Measurements from ENCODE around the gene PRPF38A.

Gene PRPF38A

DNA sequence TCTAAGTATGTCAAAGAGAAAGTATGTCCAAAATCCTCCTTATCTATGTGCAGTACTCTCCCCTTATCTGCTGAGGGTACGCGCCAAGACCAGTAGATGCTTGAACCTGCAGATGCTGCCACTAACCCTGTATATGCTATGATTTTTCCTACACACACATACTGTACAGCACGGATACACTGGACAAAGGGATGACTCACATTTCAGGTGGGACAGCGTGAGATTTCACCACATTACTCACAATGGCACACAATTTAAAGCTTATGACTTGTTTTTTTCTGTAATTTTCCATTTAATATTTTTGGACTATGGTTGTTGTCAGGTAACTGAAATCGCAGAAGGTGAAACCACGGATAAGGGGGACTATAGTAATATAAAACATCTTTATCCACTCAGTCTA lies 4.3 kb upstream of the PRPF38A start:
- DNase-seq: no peak

DNA sequence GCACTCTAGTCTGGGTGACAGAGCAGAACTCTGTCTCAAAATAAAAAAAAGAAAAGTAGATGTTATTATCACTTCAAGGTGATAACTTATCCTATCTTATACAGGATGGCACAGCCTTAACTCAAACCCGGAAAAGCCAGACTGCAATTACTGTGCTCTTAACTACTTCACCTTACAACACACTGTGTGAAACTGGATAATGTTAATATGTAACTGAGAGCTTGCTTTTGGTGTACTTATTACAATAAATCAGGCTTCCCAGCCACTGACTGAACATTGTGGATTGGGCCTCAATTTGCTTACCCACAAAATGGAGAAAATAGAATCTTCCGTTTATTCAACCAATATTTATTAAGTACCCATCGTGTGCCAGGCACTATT lies 1.6 kb upstream of the PRPF38A start:
- DNase-seq: no peak

DNA sequence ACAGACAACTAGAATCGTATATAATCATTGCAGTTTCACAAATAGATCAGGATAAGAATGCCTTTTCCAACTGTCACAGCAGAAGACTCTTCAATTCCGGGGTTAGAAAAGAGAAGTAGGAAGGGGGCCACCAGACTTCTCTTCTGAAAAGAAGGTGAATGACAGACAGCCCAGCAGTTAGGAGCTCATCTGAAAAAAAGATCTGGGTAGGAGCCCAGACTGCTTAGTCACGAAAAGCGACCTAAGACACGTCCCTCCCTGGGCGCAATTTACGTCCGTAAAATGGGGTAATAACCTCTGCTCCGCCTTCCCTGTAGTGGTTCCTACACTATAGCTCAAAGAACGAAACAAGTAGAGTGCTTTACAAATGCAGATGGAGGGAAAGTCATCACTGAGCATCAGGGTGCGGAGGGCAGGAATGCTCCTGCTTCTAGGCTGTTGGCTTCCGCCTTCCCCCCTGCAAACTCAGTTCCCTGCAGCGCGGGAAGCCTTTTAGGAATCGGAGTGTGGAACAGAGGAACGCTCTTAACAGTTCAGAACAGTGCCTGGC lies 761 bp upstream of the PRPF38A start:
- peak; percentile 20 for DNase-seq

DNA sequence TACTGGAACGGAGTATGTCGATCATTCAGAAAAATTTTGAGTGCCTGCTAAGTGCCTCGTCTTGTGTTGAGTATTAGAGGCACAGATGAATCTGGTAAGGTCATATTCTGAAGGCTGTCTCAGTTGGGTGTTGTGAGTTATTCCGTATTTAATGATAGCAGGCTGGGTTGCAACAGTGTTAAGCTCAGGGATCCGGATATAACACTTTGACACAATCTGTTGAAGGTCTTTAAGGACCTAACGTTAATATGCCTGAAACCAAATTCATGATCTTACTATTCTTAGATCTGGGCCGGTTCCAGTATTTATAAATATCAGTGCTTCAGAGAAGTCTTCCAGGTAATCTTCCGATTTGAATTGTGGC lies 555 bp downstream of the PRPF38A start:
- no peak for DNase-seq

DNA sequence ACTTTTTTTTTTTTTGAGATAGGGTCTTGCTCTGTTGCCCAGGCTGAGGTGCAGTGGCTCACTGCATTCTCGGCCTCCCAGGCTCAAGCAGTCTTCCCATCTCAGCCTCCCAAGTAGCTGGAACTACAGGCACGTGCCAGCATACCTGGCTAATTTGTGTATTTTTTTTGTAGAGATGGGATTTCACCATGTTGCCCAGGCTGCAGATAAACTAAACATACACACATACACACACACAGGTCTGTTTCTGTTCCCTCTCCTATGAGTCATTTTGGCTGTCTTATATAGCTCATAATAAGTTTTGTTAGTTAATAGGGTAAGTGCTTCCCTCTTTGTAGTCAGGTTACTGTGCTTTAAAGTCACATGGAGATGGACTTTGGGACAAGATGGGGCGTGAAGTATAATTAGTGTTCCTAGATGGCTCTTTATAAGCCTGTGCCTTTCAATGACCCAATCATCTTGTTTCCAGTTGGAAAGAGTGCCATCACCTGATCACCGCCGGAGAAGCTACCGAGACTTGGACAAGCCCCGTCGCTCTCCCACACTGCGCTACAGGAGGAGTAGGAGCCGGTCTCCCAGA lies 9.1 kb downstream of the PRPF38A start:
- DNase-seq: no peak

DNA sequence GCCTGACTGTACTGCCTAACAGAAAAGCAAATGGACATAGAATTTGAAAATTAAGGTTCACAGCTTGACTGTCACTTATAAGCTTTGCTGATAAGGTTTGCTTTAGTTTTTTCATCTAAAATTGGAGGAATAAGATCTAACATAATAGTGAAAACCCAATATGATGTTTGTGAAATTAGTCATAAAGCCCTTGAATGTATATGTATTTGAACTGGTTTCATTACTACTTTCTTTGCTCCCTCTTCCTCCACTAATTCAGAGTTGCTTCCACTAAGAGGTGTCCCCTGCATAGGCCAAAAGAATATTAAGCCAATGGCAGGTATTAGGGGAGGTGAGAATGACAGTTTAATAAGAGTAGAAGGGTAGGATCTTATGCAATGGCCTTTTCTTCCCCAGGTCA lies 10.5 kb downstream of the PRPF38A start:
- DNase-seq: no peak

DNA sequence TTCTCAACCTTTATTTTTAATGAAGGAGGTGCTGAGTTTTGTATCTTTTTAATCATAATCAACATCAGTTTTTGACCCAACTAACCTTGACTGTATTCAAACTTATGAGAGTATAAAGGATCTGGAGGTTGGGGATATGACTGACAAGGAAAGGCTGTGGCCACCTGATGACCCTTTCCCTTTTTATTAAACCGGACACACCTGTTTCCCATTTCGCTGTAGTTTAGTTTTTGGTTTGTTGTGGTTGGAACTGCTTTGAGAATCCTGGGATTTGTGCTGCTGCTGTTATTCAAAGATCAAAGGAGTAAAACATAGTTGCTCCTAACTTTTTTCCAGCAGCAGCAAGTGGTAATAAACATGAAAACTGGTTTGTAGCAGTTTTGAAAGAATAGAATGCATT lies 12.4 kb downstream of the PRPF38A start:
- no peak for DNase-seq

DNA sequence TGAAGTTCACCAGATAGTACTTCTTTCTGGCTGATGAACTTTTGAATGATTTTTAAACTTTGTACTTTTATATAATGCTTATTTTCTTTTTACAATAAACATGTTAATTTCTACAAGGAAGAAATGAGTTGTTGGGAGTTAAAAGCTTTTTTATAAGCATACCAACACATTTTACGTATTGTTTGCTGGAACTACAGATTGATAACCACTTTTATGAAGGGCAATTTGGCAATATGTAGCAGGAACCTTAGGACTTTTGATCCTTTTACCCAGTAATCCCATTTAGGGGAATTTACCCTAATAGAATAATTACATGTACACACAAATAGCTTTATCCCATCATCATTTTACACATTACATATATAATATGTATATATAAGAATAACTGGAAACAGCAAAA lies 16.3 kb downstream of the PRPF38A start:
- DNase-seq: no peak

DNA sequence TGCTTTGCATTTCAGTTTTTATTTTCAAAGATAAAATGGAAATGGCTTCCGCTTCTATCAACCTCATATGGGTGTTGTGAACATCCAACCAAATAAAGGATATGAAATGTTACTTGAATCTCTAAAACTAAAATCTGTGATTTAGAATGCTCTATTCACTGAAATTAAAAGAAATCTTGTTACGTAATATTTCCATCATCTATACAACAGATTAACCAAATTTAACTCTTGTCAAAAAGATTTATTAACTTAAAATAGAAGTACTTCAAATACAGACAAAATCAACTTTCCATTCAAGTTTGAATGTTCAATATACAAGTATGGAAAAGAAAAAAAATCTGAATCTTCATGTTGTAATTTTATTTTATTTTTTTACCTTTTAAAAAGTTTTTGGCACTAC lies 18.7 kb downstream of the PRPF38A start:
- no peak for DNase-seq

DNA sequence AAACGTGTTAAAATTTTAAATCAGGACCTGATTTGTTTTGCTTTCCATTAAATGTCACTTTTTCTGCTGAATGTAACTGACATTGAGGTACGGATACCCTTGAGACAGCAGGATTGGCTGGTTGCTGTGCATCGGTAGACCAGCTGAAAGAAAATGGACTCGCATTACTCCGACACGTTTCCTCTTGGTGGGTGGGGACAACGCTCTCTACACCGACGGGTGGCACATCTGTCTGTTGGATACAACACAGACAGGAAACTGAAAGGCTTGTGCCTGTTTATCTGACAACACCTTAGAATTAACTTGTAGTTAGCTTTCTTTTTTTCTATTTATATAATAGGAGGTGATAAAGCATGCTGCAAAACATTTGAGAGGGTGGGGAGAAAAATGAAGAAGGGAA lies 19.4 kb downstream of the PRPF38A start:
- DNase-seq: peak; percentile 37

DNA sequence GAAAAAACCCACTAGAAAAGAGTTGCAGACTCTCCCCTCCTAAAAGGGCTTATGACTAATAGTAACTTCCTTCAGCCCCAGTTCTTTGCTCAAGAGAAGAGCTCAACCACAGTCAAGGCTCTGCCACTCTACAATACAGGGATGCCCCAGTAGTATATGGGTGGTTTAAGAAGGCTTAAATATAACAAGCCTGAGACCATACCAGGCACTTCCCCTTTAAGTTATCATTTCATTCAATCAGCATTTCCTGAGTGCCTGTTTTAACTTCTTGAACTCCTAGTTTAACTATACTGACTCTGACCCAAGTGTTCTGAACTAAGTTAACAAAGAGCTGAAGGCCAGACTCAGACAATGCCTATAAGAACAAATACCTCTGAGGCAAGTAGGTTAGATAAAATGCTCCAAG lies 19.8 kb downstream of the PRPF38A start:
- DNase-seq: no peak

DNA sequence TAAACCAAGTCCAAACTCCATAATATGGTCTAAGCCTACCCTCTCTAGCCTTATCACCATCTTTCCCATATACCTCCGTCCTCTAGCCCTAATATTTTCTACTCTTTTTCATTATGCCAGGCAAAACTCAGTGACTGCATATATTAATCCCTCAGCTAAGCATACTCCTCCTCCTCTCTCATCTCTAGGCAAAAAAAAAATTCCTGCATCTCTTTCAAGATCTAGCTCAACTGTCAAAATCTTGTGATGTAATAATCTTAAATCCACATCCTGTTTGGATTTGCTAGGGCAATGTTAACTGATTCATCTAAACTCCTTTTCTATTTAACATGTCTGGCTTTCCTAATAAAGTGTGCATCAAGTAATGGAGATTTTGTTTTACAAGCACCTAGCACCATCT lies 20.4 kb downstream of the PRPF38A start:
- DNase-seq: no peak

DNA sequence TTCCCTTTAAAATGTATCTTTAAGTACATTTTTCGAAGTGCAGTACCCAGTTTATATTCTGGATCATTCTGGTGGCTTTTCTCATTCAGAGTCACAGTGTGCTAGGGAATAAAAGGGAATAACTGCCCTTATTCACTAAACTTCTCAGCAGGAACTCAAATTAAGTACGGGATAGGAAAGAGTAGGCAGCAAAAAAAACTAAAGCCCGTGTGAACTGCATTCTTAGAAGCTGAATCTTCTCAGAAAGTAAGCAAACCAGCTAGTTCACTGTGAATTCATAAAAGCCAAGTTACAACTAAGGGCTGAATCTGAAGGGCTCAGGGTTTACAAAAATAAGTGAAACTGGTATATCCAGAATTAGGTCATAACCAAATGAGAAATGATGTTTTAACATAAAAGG lies 22.0 kb downstream of the PRPF38A start:
- no peak for DNase-seq

DNA sequence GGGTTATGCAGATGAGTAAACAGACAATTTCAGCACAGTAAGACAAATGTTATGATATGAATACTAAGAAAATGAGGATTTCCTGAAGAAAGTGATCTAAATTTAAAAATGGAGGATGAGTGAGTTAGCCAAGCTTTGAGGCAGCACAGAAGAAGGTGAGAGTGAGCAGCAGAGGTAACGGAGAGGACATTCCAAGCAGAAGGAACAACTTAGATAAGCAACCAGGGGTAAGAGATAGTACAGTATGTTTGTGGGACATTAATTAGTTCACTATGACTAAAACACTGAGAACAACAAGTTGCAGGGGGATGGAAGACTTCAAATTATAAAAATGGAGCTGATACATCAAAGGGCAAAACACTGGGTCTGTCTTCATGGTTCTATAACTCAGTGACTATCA lies 22.8 kb downstream of the PRPF38A start:
- no peak for DNase-seq

DNA sequence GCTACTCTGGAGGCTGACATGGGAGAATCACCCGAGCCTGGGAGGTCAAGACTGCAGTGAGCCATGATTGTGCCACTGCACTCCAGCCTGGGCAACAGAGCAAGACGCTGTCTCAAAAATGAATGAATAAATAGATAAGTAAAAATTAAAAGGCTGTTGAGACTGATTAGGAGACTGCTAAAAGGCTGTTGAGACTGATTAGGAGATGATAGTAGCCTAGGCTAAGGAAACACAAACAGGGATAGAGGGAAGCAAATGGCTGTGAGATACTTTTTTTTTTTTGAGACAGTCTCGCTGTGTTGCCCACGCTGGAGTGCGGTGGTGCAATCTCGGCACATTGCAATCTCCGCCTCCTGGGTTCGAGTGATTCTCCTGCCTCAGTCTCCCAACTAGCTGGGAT lies 28.4 kb downstream of the PRPF38A start:
- DNase-seq: no peak

DNA sequence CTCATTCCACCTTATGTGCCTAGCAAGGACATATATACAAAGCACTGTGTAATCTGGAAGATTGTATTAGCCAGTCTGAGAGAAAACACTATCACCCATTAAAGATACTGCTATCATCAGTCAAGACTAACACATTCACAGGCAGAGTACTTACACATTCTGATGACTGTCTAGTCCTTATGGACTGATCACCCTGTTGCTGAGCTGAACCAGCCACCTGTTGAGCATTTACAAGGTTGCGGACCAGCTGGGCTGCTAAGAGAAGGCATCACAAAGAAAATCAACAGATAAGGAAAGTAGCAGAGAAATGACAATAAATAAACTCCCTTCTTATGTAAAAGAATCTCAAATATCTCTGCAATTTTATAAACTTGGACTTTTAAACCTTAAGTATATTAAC lies 30.8 kb downstream of the PRPF38A start:
- DNase-seq: no peak

DNA sequence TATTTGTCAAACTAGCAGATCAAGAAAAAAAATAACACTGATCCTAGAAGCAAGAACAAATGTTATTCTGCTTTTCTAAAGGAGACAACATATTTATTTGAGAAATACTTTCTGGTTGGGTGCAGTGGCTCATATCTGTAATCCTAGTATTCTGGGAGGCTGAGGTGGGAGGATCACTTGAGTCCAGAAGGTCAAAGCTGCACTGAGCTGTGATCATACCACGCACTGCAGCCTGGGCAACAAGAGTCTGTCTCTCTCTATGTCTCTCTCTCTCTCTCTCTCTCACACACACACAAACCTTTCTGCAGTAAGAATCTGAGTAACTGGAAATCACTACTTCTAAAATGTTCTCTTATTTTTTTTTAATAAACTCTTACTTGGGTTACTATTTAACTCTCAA lies 31.2 kb downstream of the PRPF38A start:
- DNase-seq: no peak

DNA sequence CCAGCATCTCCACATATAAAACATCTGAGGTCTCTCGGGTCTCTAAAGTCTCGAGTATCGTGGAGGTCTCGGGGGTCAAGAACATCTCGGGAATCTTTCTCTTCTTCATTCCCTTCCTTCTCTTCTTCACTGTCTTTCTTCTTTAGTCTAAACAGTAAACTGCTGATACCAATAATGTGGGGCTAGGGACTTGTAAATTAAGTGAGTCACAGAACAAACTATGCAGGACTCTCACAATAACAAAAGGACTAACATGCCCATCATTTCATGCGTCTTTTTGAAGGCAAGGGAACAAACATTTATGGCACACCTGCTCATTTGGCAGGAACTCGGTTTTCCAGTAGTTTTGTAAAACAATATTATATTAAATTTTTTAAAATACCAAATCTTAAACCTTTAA lies 32.4 kb downstream of the PRPF38A start:
- no peak for DNase-seq

DNA sequence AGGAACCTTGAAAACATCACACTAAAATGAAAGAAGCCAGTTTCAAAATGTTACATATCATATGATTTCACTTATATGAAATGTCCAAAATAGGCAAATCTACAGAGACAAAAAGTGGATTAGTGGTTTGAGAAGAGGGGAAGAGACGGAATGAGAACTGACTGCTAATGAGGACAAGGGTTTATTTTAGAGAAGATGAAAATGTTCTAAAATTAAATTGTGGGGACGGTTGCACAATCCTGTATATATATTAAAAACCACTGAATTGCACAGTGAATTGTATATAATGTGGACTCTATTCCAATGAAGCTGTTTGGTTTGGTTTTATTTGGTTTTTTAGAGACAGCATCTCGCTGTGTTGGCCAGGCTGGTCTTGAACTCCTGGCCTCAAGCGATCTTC lies 35.6 kb downstream of the PRPF38A start:
- no peak for DNase-seq

DNA sequence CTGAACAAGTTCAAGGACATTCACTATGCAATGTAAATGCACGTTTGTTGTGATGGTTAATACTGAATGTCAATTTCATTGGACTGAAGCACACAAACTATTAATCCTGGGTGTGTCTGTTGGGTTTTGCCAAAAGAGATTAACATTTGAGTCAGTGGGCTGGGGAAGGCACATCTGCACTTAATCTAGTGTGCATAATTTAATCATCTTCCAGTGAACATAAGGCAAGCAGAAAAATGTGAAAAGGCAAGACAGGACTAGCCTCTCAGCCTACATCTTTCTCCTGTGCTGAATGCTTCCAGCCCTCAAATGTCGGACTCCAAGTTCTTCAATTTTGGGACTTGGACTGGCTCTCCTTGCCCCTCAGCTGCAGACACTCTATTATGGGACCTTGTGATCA lies 40.1 kb downstream of the PRPF38A start:
- no peak for DNase-seq

DNA sequence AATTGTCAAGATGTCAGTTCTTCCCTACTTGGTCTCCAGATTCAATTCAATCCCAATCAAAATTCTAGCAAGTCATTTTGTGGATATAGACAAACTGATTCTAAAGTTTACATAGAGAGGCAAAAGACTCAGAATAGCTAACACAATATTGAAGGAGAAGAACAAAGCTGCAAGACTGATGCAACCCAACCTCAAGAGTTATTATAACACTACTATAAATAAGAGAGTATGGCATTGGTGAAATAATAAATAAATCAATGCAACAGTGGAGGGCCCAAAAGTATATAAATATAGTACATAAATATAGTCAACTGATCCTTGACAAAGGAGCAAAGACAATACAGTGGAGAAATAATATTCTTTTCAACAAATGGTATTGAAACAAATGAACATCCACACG lies 49.7 kb downstream of the PRPF38A start:
- DNase-seq: no peak

DNA sequence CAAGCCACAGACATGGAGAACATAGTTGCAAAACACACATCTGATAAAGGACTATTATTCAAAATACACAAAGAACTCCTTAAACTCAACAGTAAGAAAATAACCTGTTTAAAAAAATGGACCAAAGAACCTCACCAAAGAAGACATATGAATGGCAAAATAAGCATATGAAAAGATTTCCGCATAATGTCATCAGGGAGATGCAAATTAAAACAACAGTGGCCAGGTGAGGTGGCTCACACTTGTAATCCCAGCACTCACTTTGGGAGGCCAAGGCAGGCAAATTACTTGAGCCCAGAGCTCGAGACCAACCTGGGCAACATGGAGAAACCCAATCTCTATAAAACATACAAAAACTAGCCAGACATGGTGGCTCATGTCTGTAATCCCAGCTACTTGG lies 50.4 kb downstream of the PRPF38A start:
- no peak for DNase-seq

DNA sequence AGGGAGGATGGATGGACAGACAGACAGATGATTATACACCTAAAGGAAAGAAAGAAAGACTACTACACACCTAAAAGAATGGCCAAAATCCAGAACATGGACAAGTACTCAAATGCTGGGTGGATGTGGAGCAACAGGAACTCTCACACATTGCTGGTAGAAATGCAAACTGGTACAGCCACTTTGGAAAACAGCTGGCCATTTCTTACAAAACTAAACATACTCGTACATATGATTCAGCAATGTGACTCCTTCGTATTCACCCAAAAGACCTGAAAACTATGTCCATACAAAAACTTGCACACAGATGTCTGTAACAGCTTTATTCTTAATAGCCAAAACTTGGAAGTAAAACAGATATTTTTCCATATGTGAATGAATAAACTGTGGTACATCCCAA lies 51.3 kb downstream of the PRPF38A start:
- DNase-seq: no peak

DNA sequence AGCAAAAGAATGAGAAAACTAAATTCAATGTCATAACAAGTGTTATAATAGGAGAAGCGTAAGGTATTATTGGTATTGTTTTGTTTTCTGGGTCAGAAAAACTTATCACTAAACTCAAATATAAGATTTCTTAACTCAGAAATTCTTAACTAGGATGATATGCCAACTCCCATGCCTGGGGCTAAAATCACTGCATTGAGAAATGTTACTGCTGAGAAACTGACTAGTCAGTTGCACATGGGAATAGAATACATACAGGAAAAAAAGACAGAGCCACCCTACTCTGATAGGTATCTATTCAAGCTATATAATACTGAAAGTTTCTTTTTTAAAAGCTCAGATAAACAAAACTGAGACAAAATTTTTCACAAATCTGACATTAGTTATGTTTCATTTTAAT lies 56.3 kb downstream of the PRPF38A start:
- no peak for DNase-seq

DNA sequence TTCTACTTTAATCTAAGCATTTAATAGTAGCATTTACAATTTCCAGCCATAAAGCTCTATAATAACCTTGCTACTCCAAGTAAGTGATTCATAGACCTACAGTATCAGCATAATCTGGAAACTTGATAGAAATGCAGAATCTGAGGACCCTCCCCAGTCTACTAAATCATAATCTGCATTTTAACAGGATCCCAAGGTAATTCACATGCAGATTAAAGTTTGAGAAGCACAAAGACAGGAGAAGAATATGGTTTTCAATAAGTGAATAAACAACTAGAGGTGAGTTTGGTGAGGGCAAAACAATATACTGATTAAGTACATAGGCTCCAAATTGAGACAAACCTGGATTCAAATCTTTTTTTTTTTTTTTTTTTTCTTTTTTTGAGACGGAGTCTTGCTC lies 57.4 kb downstream of the PRPF38A start:
- DNase-seq: no peak

DNA sequence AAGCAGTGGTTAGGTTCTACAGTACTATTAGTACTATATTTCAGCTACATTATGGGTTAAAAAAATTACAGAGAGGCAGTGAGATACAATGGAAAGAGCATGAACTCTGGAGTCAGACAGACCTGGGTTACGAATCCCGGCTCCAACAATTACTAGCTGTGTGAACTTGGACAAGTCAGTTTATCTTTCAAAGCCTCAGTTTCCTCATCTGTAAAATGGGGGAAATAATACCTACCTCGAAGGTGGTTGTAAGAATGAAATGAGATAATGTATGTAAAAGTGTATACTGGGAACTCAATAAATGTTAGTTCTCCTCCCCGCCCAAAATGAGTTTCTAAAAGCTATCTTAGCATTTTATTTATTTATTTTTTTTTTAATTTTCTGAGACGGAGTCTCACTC lies 59.5 kb downstream of the PRPF38A start:
- DNase-seq: no peak

Measured in stimulated activated CD4-positive, alpha-beta T cell treated with anti-CD3 and anti-CD28 coated beads, Interleukin-12 subunit alpha, Interleukin-12 subunit beta, amount 100 ng/mL, for 4 hours (primary cell).